NCI-H1105 (cell line): ENCODE data around the gene EVI5L.

Source experiments
- DNase-seq: peaks from one replicate; lab custom pipeline; 2025; lab: John Stamatoyannopoulos, UW

EVI5L gene

DNA sequence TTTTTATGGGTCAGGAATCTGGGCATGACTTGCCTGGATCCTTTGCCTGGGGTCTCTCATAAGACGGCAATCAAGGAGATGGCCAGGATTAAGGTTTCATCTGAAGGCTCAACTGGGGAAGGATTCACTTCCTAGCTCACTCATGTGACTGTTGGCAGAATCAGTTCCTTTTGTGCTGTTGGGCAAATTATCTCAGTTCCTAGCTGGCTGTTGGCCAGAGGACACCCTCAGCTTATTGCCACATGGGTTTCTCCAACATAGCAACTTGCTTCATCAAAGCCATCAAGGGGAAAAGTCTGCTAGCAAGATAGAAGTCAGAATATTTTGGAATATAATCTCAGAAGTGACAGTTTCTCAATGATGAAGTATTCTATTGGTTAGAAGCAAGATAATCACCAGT lies 12.2 kb upstream of the EVI5L start:
- DNase-seq, result no peak

DNA sequence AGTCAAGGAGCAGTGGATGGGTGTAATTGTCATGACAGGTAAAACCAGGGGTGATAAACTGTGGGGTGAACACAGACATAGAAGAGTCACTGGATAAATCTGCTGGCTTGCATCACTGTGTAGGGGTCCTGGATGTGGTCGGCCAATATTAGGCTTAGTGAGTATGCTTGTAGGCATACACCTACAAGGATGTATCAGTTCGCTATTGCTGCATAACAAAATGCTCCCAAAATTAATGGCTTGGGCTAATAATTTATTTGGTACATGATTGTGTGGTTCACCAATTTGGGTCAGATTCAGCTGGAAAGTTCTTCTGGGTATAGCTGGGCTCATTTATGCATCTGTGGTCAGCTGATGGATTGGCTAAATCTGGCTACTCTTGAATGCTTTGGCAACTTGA lies 11.2 kb upstream of the EVI5L start:
- DNase-seq, result no peak

DNA sequence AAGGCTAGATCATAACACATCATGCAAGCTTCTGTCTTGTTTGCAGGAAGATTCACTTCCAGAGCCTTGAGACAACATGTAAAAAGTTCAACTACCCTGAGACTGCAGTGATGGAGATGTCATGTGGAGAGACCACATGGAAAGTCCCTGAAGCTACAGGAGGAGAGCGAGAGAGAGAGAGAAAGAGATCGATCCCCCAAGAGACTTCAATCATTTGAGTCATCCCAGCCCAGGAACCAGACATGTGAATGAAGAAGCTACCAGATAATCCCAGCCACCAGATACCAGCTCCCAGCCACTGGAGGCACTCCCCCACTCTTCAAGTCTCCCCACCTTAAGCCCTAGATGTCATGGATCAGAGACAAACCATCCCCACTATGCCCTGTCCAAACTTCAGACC lies 10.7 kb upstream of the EVI5L start:
- DNase-seq, result no peak

DNA sequence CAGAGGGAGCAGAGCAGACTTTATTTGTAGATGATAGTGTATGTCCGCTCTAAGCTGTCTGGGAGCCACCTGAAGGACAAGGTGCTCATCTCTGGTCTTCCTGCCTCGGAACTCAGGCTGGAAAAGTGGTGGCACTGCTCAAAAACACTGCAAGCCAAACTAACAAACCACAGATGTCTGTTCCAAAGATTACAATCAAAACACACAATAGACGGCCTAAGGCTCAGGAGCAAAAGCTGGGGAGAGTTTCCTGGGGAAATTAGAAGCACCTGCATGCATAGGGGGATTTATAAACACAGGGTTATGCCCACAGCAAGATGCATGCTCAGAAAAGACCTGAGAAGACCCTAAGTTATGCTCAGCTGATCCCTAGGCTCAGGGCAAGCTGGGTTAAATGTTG lies 9.4 kb upstream of the EVI5L start:
- DNase-seq, result no peak

DNA sequence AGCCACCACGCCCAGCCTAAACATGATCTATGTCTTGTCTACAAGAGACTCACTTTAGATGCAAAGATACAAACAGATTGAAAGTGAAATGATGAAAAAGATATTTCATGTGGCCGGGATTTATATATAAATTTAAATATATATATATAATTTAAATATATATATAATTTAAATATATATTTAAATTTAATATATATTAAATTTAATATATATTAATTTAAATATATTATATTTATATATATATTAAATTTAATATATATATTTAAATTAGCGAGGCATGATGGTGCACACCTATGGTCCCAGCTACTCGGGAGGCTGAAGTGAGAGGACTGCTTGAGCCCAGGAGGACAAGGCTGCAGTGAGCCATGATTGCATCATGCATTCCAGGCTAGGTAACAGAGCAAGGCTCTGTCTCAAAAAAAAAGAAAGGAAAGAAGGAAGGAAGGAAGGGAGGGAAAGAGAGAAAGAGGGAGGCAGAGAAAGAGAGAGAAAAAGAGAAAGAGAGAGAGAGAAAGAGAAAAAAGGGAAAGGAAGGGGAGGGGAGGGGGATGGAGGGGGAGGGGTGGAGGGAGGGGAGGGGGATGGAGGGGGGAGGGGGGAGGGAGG lies 7.0 kb upstream of the EVI5L start:
- no peak for DNase-seq

DNA sequence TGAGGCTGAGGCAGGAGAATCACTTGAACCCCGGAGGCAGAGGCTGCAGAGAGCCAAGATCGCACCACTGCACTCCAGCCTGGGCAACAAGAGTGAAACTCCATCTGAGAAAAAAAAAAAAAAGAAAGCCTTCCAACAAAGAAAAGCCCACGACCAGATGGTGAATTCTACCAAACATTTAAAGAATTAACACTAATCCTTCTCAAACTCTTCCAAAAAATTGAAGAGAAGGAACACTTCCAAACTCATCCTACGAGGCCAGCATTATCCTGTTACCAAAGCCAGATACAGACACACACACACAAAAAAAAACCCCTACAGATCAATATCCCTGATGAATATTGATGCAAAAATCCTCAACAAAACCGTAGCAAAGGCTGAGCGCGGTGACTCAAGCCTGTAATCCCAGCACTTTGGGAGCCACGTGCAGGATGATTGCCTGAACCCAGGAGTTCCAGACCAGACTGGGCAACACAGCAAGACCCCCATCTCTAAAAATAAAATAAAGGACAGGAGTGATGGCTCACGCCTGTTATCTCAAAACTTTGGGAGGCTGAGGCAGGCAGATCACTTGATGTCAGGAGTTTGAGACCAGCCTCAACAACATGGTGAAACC lies 6.2 kb upstream of the EVI5L start:
- DNase-seq, result no peak

DNA sequence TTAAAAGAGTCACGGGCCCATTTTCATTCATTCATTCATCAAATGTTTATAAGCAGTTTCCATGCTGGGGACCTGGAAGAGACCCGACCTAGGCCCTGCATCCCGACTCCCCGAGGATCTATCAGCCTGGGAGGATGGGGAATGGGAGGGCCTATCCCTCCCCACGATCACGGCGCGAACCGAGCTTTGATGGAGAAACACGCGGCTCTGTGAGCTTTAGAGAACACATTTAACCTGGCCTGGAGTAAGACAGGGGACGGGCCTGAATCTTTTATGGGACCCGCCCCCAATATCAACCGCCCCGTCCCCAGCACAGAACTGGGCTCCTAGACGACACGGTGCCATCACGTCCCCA lies 875 bp upstream of the EVI5L start:
- no peak for DNase-seq

DNA sequence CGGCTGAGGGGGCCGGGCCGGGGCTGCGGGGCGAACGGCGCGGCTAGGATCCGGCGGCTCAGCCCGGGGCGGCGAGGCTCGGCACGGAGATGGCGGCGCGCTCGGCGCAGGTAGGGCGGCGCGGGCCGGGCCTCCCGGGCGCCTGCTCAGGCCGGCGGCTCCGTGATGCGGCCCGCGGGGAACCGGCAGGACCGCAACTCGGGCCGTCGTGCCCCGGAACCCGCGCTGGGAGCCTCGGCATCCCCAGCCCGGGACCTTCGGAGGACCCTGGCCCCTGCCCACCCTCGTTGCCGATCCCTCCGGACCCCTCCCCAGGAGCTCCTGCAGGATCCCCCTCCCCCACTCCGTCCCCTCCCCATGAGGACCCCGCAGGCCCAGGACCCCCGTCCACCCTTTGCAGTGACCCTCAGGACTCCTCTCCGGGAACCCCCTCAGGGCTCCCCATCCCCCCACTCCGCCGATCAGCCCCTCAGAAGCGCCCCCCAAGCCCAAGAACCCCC lies 304 bp downstream of the EVI5L start:
- no peak for DNase-seq

DNA sequence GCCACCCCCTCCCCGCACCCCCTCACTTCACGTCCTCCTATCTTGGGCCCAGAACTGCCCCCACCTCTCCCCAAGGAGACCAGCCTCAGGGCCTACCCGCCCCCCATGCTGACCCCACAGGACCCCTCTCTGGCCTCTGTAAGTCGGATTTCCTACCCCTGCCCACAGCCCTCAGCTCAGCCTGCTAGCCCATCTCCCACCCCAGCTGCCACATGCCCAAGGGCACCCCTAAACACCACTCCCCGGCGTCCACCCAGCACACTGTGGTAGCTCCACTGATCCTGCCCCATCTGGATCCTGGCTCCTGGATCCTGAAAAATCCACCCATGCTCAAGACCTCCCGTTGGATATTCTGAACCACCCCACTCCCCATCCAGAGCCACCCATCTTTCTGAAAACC lies 805 bp downstream of the EVI5L start:
- DNase-seq, result no peak

DNA sequence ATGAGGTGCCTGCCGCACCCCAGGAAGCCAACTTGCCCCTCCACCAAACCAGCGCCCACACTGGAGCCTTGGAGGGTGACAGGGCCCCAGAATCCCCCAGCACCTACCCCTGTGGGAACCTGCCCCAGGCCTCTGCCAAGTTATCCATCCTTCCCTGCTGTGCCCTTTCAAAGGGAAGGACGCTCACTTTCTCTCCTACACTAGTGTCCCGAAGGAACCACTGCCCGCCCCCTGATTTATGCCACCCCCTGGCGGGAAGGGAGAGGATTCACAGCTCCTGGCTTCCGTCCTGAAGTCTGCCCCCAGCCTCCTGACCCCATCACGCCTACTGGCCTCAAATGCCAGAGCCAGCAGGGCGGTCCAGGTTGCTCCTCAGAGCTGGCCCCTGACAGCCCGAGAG lies 1.4 kb downstream of the EVI5L start:
- no peak for DNase-seq

DNA sequence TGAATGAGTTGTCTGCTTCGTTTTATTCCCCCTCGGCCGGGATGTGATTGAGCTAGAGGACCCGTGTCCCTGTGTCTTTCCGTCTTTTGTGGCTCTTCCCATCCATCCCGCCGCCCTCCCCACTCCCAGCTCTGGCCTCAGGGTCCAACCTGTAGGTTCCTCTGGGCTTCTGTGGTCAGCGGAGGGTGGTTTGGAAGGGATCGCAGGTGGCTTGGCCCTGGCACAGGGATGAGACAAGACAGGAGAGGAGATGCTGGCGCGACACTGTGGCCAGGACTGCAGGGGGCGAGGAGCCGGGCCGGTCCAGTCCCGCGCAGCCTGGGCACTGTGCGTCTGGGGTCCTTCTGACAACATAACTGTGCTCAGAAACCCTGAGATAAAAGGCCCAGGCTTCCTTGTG lies 2.0 kb downstream of the EVI5L start:
- no peak for DNase-seq

DNA sequence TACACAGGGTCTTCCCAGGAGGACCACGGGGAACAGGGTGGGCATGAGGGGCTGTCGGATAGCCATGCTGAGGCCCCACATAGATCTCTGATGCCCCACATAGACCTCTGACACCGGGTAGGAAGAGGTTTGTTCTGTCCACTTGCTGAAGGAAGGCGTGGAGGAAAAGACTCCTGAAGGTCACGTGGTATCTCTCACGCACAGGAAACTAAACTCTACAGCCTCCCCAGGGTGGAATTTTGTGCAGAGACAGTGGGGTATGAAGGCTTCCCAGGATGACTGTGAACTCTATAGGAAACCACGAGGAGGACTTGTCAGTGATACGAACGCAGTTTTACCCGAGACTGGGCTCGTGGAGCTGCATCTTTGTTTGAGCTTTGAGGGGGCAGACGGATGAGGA lies 2.8 kb downstream of the EVI5L start:
- DNase-seq, result no peak

DNA sequence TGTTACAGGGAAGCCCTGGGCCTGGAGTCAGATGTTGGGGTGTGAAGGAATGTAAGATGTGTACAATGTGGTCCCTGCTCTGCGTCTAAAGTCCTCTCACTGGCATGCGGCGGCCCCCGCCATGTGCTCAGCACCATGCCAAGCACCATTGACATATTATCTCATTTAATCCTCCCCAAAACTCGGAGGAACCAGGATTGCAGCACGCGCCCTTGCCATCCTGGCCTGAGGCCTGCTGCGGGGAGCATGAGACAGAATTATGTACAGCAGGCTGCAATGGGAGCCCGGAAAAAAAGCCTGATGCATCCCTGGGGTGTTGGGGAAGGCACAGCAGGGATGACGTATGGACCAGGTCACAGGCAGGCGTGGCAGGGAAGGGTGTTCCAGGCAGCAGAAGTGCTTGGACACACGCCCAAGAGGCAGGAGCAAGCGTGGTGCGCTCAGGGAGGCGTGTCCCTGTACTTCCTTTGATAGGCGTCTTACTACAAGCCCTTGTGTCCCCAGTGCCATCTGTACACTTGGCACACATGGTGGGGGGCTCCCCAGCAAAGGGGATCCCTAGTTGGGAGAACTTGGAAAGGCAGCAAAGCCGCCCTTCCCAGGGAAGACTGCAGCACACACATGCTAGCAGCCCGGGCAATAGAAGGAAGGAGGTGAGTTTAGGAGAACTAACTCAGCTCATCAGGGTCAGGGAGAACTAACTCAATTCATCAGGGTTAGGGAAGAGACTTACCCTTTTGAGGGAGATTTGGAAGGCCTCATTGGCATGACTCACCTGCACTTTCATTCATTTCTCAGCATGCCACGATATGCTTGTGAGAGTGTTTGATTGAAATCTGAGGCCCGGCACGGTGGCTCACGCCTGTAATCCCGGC lies 3.4 kb downstream of the EVI5L start:
- DNase-seq, result no peak

DNA sequence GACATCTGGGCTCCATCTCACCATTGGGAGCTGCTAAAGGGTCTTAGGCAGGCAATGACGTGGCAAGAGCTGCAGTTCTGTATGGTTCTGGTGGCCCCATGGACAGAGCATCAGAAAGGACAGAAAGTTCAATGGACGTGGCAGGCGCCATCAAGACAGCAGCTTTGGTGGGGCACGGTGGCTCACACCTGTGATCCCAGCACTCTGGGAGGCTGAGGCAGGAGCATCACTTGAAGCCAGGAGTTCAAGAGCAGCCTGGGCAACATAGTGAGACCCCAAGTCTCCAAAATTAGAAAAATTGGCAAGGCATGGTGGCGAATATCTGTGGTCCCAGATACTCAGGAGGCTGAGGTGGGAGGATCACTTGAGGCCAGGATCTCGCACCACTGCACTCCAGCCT lies 9.5 kb downstream of the EVI5L start:
- no peak for DNase-seq

DNA sequence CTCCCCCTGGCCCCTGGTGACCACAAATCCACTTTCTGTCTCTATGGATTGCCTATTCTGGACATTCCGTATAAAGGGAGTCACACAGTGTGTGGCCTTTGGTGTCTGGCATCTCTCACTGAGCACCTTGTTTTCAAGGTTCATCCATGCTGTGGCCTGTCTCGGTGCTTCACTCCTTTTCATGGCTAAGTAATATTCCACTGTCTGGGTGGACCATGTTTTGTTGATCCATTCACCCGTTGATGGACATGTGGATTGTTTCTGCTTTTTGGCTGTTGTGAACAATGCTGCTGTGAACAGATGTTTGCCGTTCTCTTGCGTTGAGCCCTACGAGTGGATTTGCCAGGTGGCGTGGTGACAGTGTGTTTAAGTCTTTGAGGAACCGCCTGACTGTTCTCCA lies 10.6 kb downstream of the EVI5L start:
- DNase-seq, result no peak

DNA sequence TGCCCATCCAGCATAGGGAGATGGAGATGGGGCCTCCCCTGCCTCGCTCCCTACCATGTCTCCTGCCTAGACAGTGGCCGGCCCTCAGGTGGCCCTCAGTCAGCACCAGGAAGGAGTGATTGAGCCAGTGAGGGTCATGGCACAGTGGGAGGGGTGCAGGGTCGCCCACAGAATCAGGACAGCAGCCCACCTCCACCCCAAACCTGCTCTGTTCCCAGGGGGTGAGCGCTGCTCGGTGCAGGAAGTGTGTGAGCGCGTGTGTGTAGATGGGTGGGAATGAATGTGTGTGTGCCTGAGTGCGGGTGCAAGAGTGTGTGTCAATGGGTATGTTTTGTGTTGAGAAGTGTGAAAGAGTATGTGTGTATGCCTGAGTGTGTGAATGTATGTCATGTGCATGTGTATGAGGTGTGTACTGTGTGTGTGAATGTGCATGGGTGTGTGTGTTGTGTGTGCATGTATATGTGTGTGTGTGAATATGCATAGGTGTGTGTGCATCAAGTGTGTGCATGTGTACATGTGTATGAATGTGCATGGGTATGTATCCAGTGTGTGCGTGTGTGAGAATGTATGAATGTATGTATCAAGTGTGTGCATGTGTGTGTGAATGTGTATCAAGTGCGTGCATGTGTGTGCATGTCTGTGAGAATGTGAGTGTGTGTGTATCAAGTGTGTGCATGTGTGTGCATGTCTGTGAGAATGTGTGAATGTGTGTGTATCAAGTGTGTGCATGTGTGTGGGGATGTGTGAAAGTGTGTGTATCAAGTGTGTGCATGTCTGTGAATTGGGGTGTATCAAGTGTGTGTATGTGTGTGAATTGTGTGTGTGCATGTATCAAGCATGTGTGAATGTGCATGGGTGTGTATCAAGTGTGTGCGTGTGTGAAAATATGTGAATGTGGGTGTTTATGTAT lies 12.0 kb downstream of the EVI5L start:
- DNase-seq, result no peak

DNA sequence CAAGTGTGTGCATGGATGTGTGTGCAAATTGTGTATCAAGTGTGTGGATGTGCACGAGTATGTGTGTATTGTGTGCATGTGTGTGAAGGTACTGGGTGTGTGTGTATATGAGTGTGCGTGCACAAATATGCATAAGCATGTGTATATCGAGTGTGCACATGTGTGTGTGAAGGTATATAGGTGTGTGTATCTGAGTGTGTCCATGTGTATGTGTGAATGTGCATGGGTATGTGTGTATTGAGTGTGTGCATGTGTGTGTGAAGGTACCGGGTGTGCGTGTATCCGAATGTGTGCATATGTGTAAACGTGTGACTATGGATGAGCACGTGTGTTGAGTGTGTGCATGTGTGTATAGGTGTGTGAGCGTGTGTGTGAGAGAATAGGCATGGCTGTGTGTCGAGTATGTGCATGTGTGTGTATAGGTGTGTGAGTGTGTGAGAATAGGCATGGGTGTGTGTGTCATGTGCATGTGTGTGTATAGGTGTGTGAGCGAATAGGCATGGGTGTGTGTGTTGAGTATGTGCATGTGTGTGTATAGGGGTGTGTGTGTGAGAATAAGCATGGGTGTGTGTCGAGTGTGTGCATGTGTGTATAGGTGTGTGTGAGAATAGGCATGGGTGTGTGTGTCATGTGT lies 12.8 kb downstream of the EVI5L start:
- no peak for DNase-seq

DNA sequence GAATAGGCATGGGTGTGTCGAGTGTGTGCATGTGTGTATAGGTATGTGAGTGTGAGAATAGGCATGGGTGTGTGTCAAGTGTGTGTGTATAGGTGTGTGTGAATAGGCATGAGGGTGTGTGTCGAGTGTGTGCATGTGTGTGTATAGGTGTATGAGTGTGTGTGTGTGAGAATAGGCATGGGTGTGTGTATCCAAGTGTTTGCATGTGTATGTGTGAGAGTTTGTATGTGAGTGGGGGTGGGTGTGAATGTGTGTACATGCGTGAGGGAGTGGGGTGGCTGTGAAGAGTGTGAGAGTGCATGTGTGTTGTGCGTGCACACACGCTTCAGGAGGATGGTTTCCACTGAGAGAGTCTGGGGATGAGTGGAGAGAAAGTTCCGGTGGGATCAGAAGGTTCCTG lies 13.5 kb downstream of the EVI5L start:
- no peak for DNase-seq

DNA sequence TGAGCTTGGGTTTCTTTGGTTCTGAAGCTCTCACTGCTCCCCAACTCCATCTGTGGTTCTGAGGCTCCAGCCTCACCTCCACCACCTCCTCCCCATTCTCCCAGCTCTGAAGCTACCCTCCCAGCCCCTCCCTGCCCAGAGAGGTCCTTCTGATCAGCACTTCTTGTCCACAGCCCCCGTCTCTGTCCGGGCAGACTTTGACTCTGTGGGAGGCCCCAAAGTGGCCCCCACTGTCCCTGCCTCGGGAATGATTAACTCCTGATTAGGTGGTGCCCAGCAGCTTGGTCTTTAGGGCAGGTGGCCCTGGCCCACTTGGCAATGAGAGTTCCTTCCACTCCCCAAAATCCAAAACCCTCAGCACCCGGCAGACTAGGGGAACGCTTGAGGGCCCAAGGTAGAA lies 14.4 kb downstream of the EVI5L start:
- DNase-seq, result no peak

DNA sequence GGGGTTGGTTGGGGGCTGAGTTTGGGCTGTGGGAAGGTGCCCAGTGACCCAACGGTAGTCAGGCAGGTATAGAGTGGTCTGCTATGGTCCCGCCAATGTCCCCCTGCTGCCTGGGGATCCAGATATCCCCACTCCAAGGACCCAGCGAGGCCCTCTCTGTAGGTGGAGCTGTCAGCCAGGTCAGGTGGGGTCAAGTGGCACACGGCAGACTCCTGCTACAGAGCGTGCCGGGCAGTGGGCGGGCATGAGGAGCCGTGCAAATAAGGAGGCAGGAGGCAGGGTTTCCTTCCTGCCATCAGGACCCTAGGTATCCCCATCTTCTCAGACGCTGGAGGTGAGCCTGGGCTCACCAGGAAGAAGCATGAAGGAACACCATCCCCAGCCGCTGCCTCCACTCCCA lies 14.9 kb downstream of the EVI5L start:
- DNase-seq, result no peak

DNA sequence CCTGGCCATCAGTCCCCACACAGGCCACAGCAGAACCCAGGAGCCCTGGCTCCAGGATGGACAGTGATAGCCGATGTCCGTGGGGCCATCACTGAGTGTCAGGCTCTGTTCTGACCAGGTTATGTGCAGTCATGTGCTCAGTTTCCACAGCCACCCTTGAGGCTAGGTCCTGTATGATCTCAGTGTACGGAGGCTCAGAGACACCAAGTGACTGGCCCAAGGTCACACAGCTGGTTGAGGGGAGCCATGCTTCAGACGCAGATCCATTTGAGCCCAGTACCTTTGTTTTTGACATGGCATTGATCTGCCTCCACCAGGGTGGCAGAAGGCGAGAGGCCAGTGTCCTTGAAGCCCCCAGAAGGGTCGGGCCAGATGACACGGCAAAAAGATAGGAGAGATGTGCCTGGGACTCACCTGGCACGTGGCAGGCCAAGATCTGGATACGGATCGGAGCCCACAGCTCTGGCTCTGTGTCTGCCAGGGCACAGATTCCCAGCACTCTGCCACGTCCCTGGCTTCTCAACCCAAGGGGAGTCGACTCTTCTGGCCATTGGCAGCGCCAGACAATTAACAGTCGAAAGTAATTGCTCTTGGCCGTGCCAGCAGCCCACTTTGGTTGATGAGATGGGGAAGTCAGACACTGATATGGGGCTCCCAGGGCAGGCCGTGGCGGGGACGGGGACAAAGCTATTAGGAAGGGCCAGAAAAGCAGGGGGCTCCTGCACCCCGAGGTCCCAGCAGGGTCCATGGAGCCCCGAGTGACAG lies 15.6 kb downstream of the EVI5L start:
- DNase-seq, result no peak
